MM.1S (cell line): ENCODE data around the gene OSBPL1A.
A peak's percentile ranks its signal among the peaks of the same experiment; 100 is the strongest.

Experiments
- DNase-seq: peaks from one replicate; pipeline ENCODE4 v3.0.0-alpha.2; 2015
- H2AFZ ChIP-seq: fragments of 300-600 bp; sonication (generic); 2 replicates; pipeline ENCODE4 v1.6.0; 2016; ENCODE audit warnings: antibody characterized with exemption, low read length
- H3F3A ChIP-seq: fragments of 300-600 bp; sonication (generic); 2 replicates; pipeline ENCODE4 v1.6.1; 2016; ENCODE audit warnings: mild to moderate bottlenecking, antibody characterized with exemption, low read length, moderate library complexity, mixed read lengths; ENCODE audit not compliant: insufficient read depth
- H3K27ac ChIP-seq: fragments of 300-600 bp; sonication (generic); 2 replicates; pipeline ENCODE4 v1.5.1; 2016; ENCODE audit warnings: mild to moderate bottlenecking, low read length
- H3K27me3 ChIP-seq: fragments of 300-600 bp; sonication (generic); replicated peaks from 2 replicates; pipeline ENCODE4 v1.6.0; 2016; ENCODE audit warnings: low read length; ENCODE audit not compliant: insufficient read depth
- H3K36me3 ChIP-seq: fragments of 300-600 bp; sonication (generic); replicated peaks from 2 replicates; pipeline ENCODE4 v1.6.1; 2016; ENCODE audit warnings: mild to moderate bottlenecking, low read length, mixed read lengths; ENCODE audit not compliant: insufficient read depth
- H3K4me1 ChIP-seq: fragments of 300-600 bp; sonication (generic); 2 replicates; pipeline ENCODE4 v1.6.1; 2016; ENCODE audit warnings: low read length, mixed read lengths
- H3K4me2 ChIP-seq: fragments of 300-600 bp; sonication (generic); 2 replicates; pipeline ENCODE4 v1.6.0; 2016; ENCODE audit warnings: low read depth, low read length
- H3K4me3 ChIP-seq: fragments of 300-600 bp; sonication (generic); 2 replicates; pipeline ENCODE4 v1.5.1; 2016; ENCODE audit warnings: low read length, mixed read lengths
- H3K79me2 ChIP-seq: fragments of 300-600 bp; sonication (generic); 2 replicates; pipeline ENCODE4 v1.6.1; 2016; ENCODE audit warnings: mixed run types, low read length, mixed read lengths
- H3K9ac ChIP-seq: fragments of 300-600 bp; sonication (generic); 2 replicates; pipeline ENCODE4 v1.6.1; 2016; ENCODE audit warnings: low read length, mixed read lengths
- H3K9me2 ChIP-seq: fragments of 300-600 bp; sonication (generic); replicated peaks from 2 replicates; pipeline ENCODE4 v1.6.1; 2016; ENCODE audit warnings: mild to moderate bottlenecking, low read length, mixed read lengths; ENCODE audit not compliant: insufficient read depth
- H3K9me3 ChIP-seq: fragments of 300-600 bp; sonication (generic); replicated peaks from 2 replicates; pipeline ENCODE4 v1.6.1; 2016; ENCODE audit warnings: mild to moderate bottlenecking, low read length, mixed read lengths; ENCODE audit not compliant: insufficient read depth
- H4K20me1 ChIP-seq: fragments of 300-600 bp; sonication (generic); 2 replicates; pipeline ENCODE4 v1.6.1; 2016; ENCODE audit warnings: mild to moderate bottlenecking, low read length, moderate library complexity, mixed read lengths; ENCODE audit not compliant: insufficient read depth
- CTCF ChIP-seq: fragments of 300-600 bp; sonication (generic); IDR thresholded peaks from 2 replicates; pipeline ENCODE4 v1.5.1; 2016; ENCODE audit warnings: antibody characterized with exemption, low read length, mixed read lengths
- EZH2 ChIP-seq: fragments of 300-600 bp; sonication (generic); optimal IDR thresholded peaks from 2 replicates; pipeline ENCODE3; 2017; ENCODE audit warnings: low read depth, mild to moderate bottlenecking, antibody characterized with exemption, low read length, mixed read lengths
- EZH2phosphoT487 ChIP-seq: fragments of 300-600 bp; sonication (generic); IDR thresholded peaks from 2 replicates; pipeline ENCODE4 v1.6.1; 2018; ENCODE audit warnings: antibody characterized with exemption, low read length

OSBPL1A gene

GRCh38 chr18:24199372-24199962 lies 198.2 kb downstream of the OSBPL1A start:
- H3K9me2 ChIP-seq, result no peaks in the 10 kb centered on the region
- no peaks in the 10 kb centered on the region for H3K36me3 ChIP-seq
- no peak overlapping the region for H3K9ac ChIP-seq
- H3F3A ChIP-seq, result peaks cover 20% of the 10 kb centered on the region
- H3K9me3 ChIP-seq, result no peaks in the 10 kb centered on the region
- H3K4me3 ChIP-seq, result no peak overlapping the region
- H3K27me3 ChIP-seq, result no peaks in the 10 kb centered on the region
- DNase-seq, result no peak
- peaks cover 7% of the 10 kb centered on the region; the same call in 1 of the 2 replicates for H3K79me2 ChIP-seq
- no peak for TF ChIP-seq EZH2
- 0 out of 2 replicates have a peak overlapping the region, but pooled peaks have one; percentile 17 for H3K4me2 ChIP-seq
- H3K4me1 ChIP-seq, result peaks cover 29% of the 10 kb centered on the region
- H2AFZ ChIP-seq, result no peak overlapping the region
- no peaks in the 10 kb centered on the region for H4K20me1 ChIP-seq
- no peak overlapping the region for H3K27ac ChIP-seq

GRCh38 chr18:24198461-24198860 lies 199.2 kb downstream of the OSBPL1A start:
- H3K27me3 ChIP-seq, result no peaks in the 10 kb centered on the region
- H3K79me2 ChIP-seq, result peaks cover 7% of the 10 kb centered on the region; the same call in 1 of the 2 replicates
- H3F3A ChIP-seq, result peaks cover 20% of the 10 kb centered on the region
- no peaks in the 10 kb centered on the region for H4K20me1 ChIP-seq
- peaks cover 36% of the 10 kb centered on the region for H3K4me1 ChIP-seq
- DNase-seq, result no peak
- H3K9me2 ChIP-seq, result no peaks in the 10 kb centered on the region
- no peak overlapping the region for H2AFZ ChIP-seq
- no peak overlapping the region for H3K4me2 ChIP-seq
- TF ChIP-seq EZH2phosphoT487, result no peak
- TF ChIP-seq CTCF, result no peak
- TF ChIP-seq EZH2, result no peak
- no peak overlapping the region for H3K27ac ChIP-seq
- no peak overlapping the region for H3K4me3 ChIP-seq
- H3K9ac ChIP-seq, result no peak overlapping the region
- H3K9me3 ChIP-seq, result no peaks in the 10 kb centered on the region
- no peaks in the 10 kb centered on the region for H3K36me3 ChIP-seq

- peaks cover 7% of the 10 kb centered on the region; the same call in 1 of the 2 replicates for H3K79me2 ChIP-seq
- no peaks in the 10 kb centered on the region for H3K9me3 ChIP-seq
- no peaks in the 10 kb centered on the region for H3K27me3 ChIP-seq
Measured at GRCh38 chr18:24197412-24197811, 200.2 kb downstream of the OSBPL1A start.

More at GRCh38 chr18:24197412-24197811, 200.2 kb downstream of the OSBPL1A start:
- Histone ChIP-seq H4K20me1 (no peaks in the 10 kb centered on the region), H3F3A (peaks cover 20% of the 10 kb centered on the region), H3K4me1 (peaks cover 36% of the 10 kb centered on the region), H3K9me2 (no peaks in the 10 kb centered on the region), H3K4me2 (no peak overlapping the region), H3K27ac (no peak overlapping the region), H3K4me3 (no peak overlapping the region), H2AFZ (no peak overlapping the region), H3K36me3 (no peaks in the 10 kb centered on the region), H3K9ac (no peak overlapping the region)
- no peak for TF ChIP-seq CTCF
- TF ChIP-seq EZH2, result no peak
- TF ChIP-seq EZH2phosphoT487, result no peak
- DNase-seq, result no peak
